B cell (primary cell): ENCODE results near the gene NHSL2. TPM values are rescaled to one million over a fixed set of nuclear protein-coding genes. Genes with fewer than 3 reads are reported as not detected.

Source experiments
- ATAC-seq: fragments of 200-7000 bp; cut with Tn5 transposase; one replicate; pipeline ENCODE4 v1.10.0; 2021; ENCODE audit warnings: low read depth, mild to moderate bottlenecking, moderate number of reproducible peaks, moderate library complexity
- CTCF ChIA-PET: fragments of 350-600 bp; sonication (Branson Sonifier 250); formaldehyde crosslinking; loops from one replicate; lab custom pipeline; 2021; ENCODE audit warnings: antibody characterized with exemption, inconsistent platforms; lab: Charles Lee
- POLR2A ChIA-PET: fragments of 350-600 bp; sonication (Branson Sonifier 250); formaldehyde crosslinking; loops from one replicate; lab custom pipeline; 2021; ENCODE audit warnings: antibody characterized with exemption; lab: Charles Lee
- DNase-seq: peaks from one replicate; pipeline ENCODE4 v3.0.0; 2013
- H2AFZ ChIP-seq: 2 replicates; pipeline ENCODE4 v1.6.1; 2012; ENCODE audit warnings: mild to moderate bottlenecking, low read depth, low read length; ENCODE audit not compliant: insufficient read depth, poor library complexity, severe bottlenecking
- H3K27ac ChIP-seq, 2 donors: 1 replicate in 1 of 2; 2 replicates in 1 of 2; pipeline ENCODE4 v1.5.1; 2012 to 2013; ENCODE audit warnings: low read length in 2 of 2, mild to moderate bottlenecking in 2 of 2, moderate library complexity in 1 of 2
- H3K27me3 ChIP-seq, 4 experiments: fragments of 200-600 bp in 1 of 4; sonication (generic) in 1 of 4; replicated peaks in 1 of 4; 1 replicate in 2 of 4; 2 replicates in 2 of 4; pipeline versions ENCODE4 v1.6.1 to v1.7.0; 2013 to 2016; ENCODE audit warnings: low read length in 3 of 4, mild to moderate bottlenecking in 2 of 4, mixed read lengths in 1 of 4, moderate library complexity in 1 of 4; ENCODE audit not compliant: insufficient read depth in 4 of 4, control insufficient read depth in 3 of 4; ENCODE audit errors: control extremely low read depth in 1 of 4
- H3K36me3 ChIP-seq, 2 experiments: replicated peaks in 1 of 2; 1 replicate in 1 of 2; 2 replicates in 1 of 2; pipeline versions ENCODE4 v1.6.1 to v1.7.1; 2013; ENCODE audit warnings: low read length in 1 of 2; ENCODE audit not compliant: insufficient read depth in 2 of 2, control insufficient read depth in 1 of 2; ENCODE audit errors: control extremely low read depth in 1 of 2, extremely low read depth in 1 of 2
- H3K4me1 ChIP-seq, 2 donors: fragments of 200-600 bp in 1 of 2; sonication (generic) in 1 of 2; 1 replicate in 1 of 2; 2 replicates in 1 of 2; pipeline versions ENCODE4 v1.5.1 to v1.6.1; 2013 to 2017; ENCODE audit warnings: low read length in 2 of 2; ENCODE audit not compliant: control insufficient read depth in 2 of 2, insufficient read depth in 2 of 2
- H3K4me2 ChIP-seq: replicated peaks from 2 replicates; pipeline ENCODE3; 2012; ENCODE audit warnings: mild to moderate bottlenecking, low read depth, low read length; ENCODE audit not compliant: poor library complexity, severe bottlenecking
- H3K4me3 ChIP-seq, 5 experiments: fragments of 200-600 bp in 1 of 5; sonication (generic) in 1 of 5; 1 replicate in 3 of 5; 2 replicates in 2 of 5; pipeline versions ENCODE4 v1.5.1 to v1.7.0; 2011 to 2016; ENCODE audit warnings: low read length in 4 of 5, mild to moderate bottlenecking in 4 of 5, low read depth in 2 of 5, control low read depth in 1 of 5, moderate library complexity in 1 of 5; ENCODE audit not compliant: insufficient read depth in 1 of 5; ENCODE audit errors: control extremely low read depth in 1 of 5, extremely low read depth in 1 of 5
- H3K79me2 ChIP-seq: fragments of 200-600 bp; sonication (generic); one replicate; pipeline ENCODE4 v1.6.0; 2016; ENCODE audit warnings: low read length; ENCODE audit not compliant: control insufficient read depth, insufficient read depth
- H3K9ac ChIP-seq: fragments of 200-600 bp; sonication (generic); 2 replicates; pipeline ENCODE4 v1.6.1; 2017; ENCODE audit warnings: mild to moderate bottlenecking, low read length, moderate library complexity
- H3K9me3 ChIP-seq, 3 donors: one replicate each; pipeline versions ENCODE4 v1.6.1 to v1.7.1; 2013; ENCODE audit warnings: low read length in 2 of 3; ENCODE audit not compliant: control insufficient read depth in 2 of 3, insufficient read depth in 1 of 3; ENCODE audit errors: control extremely low read depth in 1 of 3
- H4K20me1 ChIP-seq: 2 replicates; pipeline ENCODE4 v1.6.0; 2012; ENCODE audit warnings: mild to moderate bottlenecking, low read length; ENCODE audit not compliant: insufficient read depth, control insufficient read depth, poor library complexity, severe bottlenecking
- H3K27ac Mint-ChIP-seq: one replicate; pipeline ENCODE4 v1.8.0; 2021; ENCODE audit warnings: mixed read lengths
- H3K27me3 Mint-ChIP-seq: one replicate; pipeline ENCODE4 v1.8.0; 2021; ENCODE audit warnings: mixed read lengths
- H3K4me1 Mint-ChIP-seq: one replicate; pipeline ENCODE4 v1.8.0; 2021; ENCODE audit warnings: mixed read lengths
- H3K4me3 Mint-ChIP-seq: one replicate; pipeline ENCODE4 v1.8.0; 2021; ENCODE audit warnings: mixed read lengths
- H3K9me3 Mint-ChIP-seq: one replicate; pipeline ENCODE4 v1.8.0; 2022; ENCODE audit warnings: mixed read lengths; ENCODE audit not compliant: insufficient read depth
- EZH2 ChIP-seq: IDR thresholded peaks from 2 replicates; pipeline ENCODE4 v1.6.1; 2012; ENCODE audit warnings: borderline replicate concordance, low read depth, mild to moderate bottlenecking, moderate library complexity, low read length; ENCODE audit not compliant: insufficient read depth, poor library complexity, severe bottlenecking
- WGBS: methylation state at CpG from one replicate; pipeline ENCODE4 v1.1.5; 2013; ENCODE audit warnings: missing lambda C conversion rate; ENCODE audit not compliant: insufficient coverage; 5-methylcytosine and 5-hydroxymethylcytosine counted together
- intact Hi-C: fragments of 100-400 bp; cut with micrococcal nuclease; formaldehyde crosslinking; loops from one replicate; pipeline ENCODE4 v1.10.0; 2022
- polyA plus RNA-seq: library from polyadenylated mRNA; depleted of rRNA; stranded (reverse); fragments of >200 nt; gene quantifications from 2 replicates; pipeline ENCODE4 v1.2.3, GENCODE V29; 2012
- total RNA-seq, 2 donors: library from RNA; stranded (reverse); fragments of 120-200 nt in 1 of 2; gene quantifications; 1 replicate in 1 of 2; 2 replicates in 1 of 2; pipeline versions ENCODE4 v1.2.3 to v1.2.4, GENCODE V29; 2013 to 2022
- TF ChIP-seq, protein P1 (sequence below): fragments of 200-600 bp; IDR thresholded peaks from one replicate; pipeline ENCODE4 v1.8.0; 2022; ENCODE audit warnings: antibody characterized with exemption, mild to moderate bottlenecking

The NHSL2 gene
- total and polyA plus RNA-seq, 2 donors (not counting 1 experiment from before 2014, with no cell fraction given): 0.16 to 1.7 TPM

DNA sequence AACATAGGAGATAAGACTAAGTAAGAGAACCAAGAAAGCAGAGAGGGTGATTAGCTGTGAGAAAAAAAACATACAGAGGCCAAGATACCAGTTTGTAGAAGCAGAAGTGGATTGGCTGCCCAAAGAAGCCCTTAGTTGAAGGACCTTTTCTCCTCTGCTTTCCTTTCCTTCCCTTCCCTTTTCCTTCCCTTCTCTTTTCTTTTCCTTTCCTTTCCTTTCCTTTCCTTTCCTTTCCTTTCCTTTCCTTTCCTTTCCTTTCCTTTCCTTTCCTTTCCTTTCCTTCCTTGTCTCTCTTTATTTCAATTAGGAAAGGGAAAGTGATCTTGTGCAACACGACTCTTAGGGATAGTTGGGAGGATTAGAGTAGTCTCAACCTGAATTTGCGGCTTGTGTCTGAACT lies 128.2 kb downstream of the NHSL2 start:
- H3K27me3 Mint-ChIP-seq: peaks cover 8% of the 10 kb centered on the region
- CTCF ChIA-PET: no interaction called here
- WGBS: no CpG with 5 or more reads among the region's 2 CpGs

DNA sequence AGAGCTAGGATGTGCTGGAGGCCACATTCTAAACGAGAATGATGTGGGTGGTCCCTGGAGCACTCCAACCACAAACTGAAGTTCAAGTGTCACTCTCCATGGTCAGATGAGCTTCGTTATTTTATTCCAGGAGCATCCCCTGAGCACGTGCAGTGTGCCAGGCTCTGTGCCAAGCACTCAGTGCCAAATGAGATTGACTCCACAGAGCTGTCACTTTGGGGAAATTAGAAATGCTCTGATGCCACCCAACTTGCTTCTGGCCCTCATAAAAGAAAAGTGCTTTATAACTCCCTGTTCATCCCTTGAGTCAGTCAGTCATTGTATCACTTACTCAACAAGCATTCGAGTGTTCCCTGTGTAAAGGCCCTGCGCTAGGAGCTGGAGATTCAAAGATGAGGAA lies 129.9 kb downstream of the NHSL2 start:
- Histone ChIP-seq H3K4me1 (no peaks in the 10 kb centered on the region), H3K79me2 (no peaks in the 10 kb centered on the region), H3K9ac (no peak overlapping the region), H3K4me3 (no peak overlapping the region), H3K27me3 (no peaks in the 10 kb centered on the region), H3K9me3 (no peaks in the 10 kb centered on the region), H4K20me1 (no peaks in the 10 kb centered on the region), H3K27ac (no peak overlapping the region), H3K4me2 (no peak overlapping the region), H3K36me3 (no peaks in the 10 kb centered on the region), H2AFZ (no peak overlapping the region)
- Mint-ChIP-seq H3K9me3 (no peaks in the 10 kb centered on the region), H3K27me3 (peaks cover 9% of the 10 kb centered on the region), H3K4me3 (no peak overlapping the region), H3K4me1 (no peaks in the 10 kb centered on the region), H3K27ac (no peak overlapping the region)
- TF ChIP-seq, protein P1, sequence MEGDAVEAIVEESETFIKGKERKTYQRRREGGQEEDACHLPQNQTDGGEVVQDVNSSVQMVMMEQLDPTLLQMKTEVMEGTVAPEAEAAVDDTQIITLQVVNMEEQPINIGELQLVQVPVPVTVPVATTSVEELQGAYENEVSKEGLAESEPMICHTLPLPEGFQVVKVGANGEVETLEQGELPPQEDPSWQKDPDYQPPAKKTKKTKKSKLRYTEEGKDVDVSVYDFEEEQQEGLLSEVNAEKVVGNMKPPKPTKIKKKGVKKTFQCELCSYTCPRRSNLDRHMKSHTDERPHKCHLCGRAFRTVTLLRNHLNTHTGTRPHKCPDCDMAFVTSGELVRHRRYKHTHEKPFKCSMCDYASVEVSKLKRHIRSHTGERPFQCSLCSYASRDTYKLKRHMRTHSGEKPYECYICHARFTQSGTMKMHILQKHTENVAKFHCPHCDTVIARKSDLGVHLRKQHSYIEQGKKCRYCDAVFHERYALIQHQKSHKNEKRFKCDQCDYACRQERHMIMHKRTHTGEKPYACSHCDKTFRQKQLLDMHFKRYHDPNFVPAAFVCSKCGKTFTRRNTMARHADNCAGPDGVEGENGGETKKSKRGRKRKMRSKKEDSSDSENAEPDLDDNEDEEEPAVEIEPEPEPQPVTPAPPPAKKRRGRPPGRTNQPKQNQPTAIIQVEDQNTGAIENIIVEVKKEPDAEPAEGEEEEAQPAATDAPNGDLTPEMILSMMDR: no peak
- no peak for TF ChIP-seq EZH2
- DNase-seq (no peak), ATAC-seq (no peak)
- POLR2A ChIA-PET: no interaction called here
- 89% methylated on average over 2 of the region's 5 CpGs for WGBS
- intact Hi-C loops: no loop called here
- CTCF ChIA-PET: no interaction called here

More for the DNA sequence above, 128.2 kb downstream of the NHSL2 start:
- Histone ChIP-seq H3K9me3 (no peaks in the 10 kb centered on the region), H3K4me3 (no peak overlapping the region), H2AFZ (no peak overlapping the region), H3K4me2 (no peak overlapping the region), H3K27me3 (no peaks in the 10 kb centered on the region), H3K36me3 (no peaks in the 10 kb centered on the region), H3K4me1 (no peaks in the 10 kb centered on the region), H3K79me2 (no peaks in the 10 kb centered on the region), H4K20me1 (no peaks in the 10 kb centered on the region), H3K27ac (no peak overlapping the region), H3K9ac (no peak overlapping the region)
- Mint-ChIP-seq H3K4me1 (no peaks in the 10 kb centered on the region), H3K4me3 (no peak overlapping the region), H3K27ac (no peak overlapping the region), H3K9me3 (no peaks in the 10 kb centered on the region)
- no peak for ATAC-seq
- intact Hi-C loops: no loop called here
- DNase-seq: no peak
- TF ChIP-seq EZH2: no peak
- TF ChIP-seq, protein P1: no peak
- POLR2A ChIA-PET: no interaction called here
